HG03378 (cell line): ENCODE results near the gene SLC44A4.
"Not testable (repeated sequence)": the region's sequence is repeated elsewhere in the genome, so short reads cannot be mapped to it uniquely, and the experiment has no call there.

ENCODE experiments used
- ATAC-seq: cut with Tn5 transposase; IDR thresholded peaks from one replicate; pipeline ENCODE4 v1.9.1; 2021; ENCODE audit warnings: mild to moderate bottlenecking, moderate library complexity; ENCODE audit not compliant: unreplicated experiment

The SLC44A4 gene

DNA sequence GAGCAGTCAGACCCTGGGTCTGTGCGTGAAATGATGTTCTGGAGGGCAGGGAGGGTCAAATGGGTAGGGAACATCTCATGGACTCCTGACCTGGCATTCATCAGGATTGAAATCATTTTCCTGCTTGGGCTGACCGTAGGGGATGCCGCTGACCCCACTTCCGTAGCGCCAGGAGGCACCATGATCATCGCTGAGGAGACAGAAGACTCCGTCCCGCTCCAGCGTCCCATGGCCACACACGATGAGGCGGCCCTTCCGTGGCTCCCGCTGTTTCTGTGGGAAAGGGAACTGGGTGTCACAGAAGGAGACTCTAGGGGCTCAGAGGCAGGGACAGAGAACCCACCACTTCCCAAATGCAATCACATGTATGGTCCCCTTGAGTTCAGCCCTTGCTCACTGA lies 18.4 kb downstream of the SLC44A4 start:
- no peak for ATAC-seq

DNA sequence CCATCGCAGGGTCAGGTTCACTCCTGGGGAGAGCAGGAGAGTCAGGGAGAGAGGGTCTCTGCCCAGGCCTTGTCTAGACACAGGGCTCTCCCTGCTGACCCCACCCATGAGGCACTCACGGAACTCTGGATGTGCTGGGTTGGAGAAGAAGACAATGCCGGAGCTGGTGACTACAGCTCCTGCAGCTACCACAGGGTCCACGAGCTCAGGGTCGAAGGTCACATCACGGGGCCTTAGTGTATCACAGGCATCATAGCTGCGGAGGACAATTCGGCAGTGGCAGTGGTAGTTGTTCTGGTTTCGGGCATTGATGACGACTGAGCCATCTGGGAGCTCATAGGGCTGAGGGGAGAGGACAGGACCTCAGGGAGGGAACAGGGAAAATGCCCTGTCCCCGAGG lies 18.9 kb downstream of the SLC44A4 start:
- no peak for ATAC-seq

DNA sequence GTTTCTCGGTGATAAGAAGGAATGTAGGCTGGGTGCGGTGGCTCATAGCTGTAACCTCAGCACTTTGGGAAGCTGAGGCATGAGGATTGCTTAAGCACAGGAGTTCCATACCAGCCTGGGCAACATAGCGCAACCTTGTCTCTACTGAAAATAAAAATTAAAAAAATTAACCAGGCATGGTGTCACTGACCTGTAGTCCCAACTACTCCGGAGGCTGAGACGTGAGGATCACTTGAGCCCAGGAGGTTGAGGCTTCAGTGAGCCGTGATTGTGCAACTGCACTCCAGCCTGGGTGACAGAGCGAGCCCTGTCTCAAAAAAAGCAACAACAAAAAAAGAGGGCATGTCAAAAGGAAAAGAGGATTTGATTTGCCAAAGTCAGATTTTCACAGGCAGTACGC lies 20.1 kb downstream of the SLC44A4 start:
- no peak for ATAC-seq

DNA sequence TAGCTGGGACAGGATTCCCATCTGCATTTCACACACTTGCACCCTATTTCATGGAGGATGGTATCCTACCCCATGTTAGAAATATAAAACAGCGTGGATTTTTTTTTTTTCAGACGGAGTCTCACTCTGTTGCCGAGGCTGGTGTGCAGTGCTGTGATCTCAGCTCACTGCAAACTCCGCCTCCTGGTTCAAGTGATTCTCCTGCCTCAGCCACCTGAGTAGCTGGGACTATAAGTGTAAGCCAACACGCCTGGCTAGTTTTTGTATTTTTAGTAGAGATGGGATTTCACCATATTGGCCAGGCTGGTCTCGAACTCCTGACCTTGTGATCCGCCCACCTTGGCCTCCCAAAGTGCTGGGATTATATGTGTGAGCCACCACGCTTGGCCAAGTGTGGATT lies 21.0 kb downstream of the SLC44A4 start:
- ATAC-seq: not testable (repeated sequence)

DNA sequence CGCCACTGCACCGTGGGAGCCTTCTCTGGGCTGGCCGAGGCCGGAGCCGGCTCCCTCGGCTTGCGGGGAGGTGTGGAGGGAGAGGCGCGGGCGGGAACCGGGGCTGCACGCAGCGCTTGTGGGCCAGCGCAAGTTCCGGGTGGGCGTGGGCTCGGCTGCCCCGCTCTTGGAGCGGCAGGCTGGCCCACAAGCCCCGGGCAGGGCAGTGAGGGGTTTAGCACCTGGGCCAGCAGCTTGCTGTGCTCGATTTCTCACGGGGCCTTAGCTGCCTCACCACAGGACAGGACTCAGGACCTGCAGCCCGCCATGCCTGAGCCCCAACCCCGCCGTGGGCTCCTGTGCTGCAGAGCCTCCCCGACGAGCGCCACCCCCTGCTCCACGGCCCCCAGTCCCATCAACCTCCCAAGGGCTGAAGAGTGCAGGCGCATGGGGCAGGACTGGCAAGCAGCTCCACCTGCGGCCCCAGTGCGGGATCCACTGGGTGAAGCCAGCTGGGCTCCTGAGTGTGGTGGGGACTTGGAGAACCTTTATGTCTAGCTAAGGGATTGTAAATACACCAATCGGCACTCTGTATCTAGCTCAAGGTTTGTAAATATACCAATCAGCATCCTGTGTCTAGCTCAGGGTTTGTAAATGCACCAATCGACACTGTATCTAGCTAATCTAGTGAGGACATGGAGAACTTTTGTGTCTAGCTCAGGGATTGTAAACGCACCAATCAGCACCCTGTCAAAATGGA lies 26.6 kb downstream of the SLC44A4 start:
- not testable (repeated sequence) for ATAC-seq

DNA sequence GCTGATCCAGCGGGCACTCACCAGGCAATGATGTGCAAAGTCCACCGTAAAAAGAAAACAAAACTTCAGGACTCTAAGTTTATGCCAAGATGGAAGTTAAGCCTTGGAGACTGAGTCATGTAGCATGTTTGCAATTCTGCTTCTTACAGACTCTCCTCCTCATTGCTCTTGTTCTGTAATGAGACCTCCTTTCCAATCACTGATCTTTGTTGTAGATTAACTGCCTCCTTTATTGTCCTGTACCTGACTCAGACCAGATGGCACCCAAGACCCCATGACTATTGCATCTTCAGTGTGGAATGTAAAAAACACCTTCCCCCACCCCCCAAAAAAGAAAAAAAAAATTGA lies 27.3 kb downstream of the SLC44A4 start:
- ATAC-seq: no peak

DNA sequence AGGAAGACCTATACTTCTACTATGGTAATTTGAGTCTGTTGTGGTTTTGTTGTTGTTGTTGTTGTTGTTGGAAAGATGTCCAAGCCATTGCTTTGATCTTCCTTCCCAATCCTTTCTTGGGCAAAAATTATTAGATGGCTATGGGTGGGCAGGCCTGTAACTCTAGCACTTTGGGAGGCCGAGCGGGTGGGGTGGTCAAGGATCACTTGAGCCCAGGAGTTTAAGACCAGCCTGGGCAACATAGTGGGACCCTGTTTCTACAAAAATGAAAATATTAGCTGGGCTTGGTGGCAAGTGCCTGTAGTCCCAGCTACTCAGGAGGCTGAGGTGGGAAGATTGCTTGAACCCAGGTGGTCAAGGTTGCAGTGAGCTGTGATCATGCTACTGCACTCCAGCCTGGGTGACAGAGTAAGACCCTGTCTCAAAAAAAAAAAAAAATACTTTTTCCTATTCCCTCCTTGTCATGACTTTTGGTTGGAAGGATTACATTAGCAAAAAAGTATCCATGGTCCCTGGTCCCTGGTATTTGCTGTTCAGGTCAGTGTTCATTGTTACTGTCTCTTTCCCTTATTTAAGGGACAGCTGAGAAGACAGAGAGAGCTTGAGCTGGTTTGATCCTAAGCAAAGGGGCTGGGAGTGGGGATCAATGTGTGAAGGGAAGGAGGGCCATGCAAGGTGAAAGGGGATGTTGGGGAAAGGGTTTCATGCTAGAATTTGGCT lies 27.9 kb downstream of the SLC44A4 start:
- ATAC-seq: no peak

DNA sequence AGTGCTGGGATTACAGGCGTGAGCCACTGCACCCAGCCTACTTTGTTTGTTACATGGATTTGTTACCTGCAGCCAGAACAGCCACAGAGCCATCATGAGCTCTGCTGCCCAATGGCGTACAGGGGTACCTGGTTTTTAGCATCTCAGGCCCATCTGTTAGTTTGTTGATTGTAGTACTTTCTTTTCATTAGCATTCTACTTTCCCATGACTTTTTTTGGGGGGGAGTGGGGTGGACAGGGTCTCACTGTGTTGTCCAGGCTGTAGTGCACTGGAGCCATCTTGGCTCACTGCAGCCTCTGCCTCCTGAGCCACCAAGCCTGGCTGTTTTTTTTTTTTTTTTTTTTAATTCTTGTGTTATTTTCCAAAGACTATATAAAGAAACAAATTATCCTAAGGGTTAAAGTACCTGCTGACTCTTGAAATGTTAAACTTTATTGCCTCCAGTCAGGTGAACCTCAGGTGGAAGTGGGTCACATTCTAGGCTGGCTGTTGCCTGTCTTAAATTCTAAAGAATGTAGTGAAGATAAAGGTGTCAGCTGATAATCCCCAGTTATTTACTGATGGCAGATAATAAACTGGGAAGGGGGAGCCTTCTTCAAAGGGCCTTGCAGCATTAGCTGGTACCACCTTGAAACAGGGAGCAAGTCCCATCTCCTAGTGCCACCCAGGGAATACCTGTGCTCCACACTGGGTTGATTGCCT lies 31.4 kb downstream of the SLC44A4 start:
- no peak for ATAC-seq

DNA sequence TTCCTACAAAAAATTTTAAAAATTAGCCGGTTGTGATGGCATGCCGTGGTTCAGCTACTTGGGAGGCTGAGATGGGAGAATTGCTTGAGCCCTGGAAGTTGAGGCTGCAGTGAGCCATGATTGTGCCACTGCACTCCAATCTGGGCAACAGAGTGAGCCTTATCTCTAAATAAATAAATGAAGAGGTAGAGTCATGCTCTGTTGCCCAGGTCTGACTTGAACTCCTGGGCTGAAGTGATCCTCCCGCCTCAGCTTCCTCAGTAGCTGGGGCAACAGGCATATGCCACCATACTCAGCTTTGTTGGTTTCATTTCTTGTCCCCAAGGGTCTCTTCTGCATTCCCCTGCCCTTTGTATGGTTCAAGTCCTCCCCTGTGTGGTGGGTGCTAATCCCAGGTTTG lies 34.3 kb downstream of the SLC44A4 start:
- ATAC-seq: no peak

DNA sequence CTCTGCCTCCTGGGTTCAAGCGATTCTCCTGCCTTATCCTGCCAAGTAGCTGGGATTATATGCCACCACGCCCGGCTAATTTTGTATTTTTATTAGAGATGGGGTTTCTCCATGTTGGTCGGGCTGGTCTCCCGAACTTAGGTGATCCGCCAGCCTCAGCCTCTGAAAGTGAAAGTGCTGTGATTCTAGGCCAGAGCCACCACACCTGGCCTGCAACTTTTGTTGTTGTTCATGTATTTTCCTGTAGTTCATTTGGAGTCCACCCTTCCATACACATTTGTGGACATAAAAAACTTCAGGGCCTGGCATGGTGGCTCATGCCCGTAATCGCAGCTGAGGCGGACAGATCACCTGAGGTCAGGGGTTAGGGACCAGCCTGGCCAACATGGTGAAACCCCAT lies 36.7 kb downstream of the SLC44A4 start:
- ATAC-seq: no peak

DNA sequence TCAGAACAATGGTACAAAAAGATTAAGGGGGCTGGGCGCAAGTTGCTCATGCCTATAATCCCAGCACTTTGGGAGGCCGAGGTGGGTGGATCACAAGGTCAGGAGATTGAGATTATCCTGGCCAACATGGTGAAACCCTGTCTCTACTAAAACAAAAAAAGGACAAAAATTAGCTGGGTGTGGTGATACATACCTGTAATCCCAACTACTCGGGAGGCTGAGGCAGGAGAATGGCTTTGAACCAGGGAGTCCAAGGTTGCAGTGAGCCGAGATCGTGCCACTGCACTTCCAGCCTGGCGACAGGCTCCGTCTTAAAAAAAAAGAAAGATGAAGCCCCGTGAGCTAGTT lies 39.0 kb downstream of the SLC44A4 start:
- not testable (repeated sequence) for ATAC-seq

DNA sequence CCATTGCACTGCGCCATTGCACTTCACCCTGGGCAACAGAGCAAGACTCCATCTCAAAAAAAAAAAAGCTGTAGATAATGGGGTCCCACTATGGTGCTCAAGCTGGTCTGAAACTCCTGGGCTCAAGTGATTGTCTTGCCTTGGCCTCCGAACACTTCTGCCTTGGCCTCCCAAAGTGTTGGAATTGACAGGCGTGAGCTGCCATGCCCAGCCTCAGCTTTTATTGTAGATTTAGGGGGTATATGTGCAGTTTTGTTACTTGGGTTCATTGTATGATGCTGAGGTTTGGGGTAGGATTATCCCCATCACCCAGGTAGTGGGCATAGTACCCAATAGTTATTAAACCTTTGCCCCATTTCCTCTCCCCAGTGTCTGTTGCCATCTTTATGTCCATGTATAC lies 39.8 kb downstream of the SLC44A4 start:
- no peak for ATAC-seq

DNA sequence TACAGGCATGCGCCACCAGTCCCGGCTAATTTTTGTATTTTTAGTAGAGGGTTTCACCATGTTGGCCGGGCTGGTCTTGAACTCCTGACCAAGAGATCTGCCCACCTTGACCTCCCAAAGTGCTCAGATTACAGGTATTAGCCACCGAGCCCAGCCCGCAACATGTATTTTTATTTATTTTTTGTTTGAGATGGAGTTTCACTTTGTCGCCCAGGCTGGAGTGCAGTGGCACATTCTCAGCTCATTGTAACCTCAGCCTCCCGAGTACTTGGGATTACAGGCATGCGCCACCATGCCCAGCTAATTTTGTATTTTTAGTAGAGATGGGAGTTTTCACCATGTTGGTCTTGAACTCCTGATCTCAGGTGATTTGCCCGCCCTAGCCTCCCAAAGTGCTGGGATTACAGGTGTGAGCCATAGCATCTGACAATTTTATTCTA lies 40.7 kb downstream of the SLC44A4 start:
- not testable (repeated sequence) for ATAC-seq

DNA sequence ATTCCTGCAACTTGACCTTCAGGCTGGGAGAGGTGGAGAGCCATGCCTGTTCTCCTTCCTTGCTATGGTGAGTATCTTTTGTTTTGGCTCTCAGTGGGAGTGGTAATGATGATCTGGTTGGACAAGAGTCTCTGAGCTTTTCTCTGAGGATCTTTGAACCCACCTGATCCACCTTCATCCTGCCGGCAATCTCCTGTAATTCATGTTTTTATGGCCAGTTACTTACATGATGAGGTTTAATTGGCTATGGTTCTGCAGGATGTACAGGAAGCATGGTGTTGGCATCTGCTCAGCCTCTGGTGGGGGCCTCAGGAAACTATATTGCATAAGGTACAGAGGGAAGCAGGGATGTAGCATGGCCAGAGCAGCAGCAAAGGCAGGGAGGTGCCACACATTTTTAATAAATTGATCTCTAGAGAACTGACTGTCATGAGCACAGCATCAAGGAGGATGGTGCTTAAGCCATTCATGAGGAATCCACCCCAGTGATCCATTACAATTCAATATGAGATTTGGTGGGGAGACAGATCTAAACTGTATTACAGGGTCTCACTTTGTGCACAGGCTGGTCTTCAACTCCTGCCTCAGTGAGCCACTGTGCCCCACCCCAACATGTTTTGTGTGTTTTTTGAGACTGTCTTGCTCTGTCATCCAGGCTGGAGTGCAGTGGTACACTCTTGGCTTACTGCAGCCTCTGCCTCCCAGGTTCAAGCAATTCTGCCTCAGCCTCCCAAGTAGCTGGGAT lies 41.3 kb downstream of the SLC44A4 start:
- no peak for ATAC-seq

DNA sequence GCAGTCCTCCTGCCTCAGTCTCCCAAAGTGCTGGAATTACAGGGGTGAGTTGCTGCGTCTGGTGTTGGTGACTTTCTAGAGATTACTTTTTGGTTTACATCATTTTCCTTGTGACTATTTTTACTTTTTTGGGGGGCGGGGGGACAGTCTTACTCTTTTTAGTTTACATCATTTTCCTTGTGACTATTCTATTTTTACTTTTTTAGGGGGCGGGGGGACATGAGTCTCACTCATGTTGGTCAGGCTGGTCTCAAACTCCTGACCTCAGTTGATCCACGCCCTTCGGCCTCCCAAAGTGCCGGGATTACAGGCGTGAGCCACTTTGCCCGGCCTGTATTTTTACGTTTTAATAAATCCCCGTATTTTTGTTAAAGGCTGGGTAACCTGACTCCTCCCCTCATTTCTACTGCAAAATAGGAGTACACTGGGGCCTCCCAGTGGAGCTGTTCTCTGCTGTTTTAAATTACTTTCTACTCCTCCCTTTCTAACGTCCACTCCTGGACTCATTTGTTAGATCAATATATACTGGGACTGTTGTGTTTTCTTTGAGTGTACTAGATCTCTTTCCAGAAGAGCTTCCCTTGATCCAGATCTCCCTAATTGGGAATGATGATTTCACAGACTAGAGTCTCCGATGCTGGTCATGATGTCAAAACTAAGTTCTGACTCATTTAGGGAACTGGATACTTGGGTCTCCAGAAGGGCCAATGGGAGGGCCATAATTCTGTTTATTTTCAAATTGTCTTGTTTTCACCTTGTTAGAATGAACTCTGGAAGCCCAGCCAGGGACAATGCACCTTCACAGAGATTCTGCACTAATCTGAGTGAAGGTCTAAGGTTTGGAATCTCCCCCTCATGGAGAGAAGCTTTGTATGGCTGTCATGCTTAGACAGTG lies 42.1 kb downstream of the SLC44A4 start:
- ATAC-seq: no peak

DNA sequence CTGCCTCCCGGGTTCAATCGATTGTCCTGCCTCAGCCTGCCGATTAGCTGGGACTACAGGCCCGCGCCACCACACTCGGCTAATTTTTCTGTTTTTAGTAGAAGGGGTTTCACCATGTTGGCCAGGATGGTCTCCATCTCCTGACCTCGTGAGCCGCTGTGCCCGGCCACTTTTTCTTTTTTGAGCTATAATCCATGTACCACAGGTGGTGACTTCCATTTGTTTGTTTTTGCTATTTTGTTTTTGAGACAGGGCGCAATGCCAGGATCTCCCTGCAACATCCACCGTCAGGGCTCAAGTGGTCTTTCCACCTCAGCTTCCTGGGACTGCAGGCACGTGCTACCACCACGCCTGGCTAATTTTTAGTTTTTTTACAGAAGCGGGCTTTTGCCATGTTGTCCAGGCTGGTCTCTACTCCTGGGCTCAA lies 42.7 kb downstream of the SLC44A4 start:
- no peak for ATAC-seq

DNA sequence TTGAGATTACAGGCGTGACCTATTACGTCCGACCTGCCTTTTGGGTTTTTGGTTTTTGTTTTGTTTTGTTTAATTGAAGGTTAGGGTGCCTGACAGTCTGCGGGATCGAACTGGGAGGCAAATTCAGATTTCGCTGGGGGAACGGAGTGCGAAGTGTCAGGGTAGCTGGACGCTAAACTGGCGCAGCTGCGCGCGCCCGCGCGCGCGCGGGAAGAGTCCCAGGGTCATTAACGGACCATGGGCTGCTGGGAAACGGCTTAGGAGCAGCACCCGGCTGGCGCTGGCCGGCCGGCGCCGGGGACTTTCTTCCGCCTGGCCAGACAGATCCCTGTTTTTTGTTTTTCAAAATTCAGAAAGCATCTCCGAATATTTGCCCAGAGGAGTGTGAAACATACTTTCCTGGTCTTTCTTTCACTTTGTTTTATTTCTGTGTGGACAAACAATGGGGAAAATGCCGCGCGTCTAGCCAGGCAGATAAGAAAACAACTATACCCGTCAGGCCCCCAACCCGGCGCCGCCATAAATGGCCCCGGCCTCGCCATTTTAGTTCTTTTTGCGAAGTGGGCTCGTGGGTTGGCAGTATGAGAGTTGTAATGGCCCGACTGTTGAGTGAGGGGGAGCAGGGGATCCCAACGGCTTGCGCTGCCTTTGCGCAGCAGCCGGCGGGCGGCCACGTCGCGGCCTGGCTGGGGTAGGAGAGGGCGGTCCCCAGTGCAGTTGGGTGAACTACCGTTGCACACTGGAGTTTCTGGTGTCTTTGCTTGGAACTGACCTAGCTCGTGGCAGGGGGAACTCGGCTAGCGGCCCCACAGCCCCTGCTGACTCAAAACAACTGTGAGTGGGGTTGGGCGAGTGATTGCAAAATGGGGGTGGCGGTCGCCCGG lies 44.2 kb downstream of the SLC44A4 start:
- no peak for ATAC-seq

DNA sequence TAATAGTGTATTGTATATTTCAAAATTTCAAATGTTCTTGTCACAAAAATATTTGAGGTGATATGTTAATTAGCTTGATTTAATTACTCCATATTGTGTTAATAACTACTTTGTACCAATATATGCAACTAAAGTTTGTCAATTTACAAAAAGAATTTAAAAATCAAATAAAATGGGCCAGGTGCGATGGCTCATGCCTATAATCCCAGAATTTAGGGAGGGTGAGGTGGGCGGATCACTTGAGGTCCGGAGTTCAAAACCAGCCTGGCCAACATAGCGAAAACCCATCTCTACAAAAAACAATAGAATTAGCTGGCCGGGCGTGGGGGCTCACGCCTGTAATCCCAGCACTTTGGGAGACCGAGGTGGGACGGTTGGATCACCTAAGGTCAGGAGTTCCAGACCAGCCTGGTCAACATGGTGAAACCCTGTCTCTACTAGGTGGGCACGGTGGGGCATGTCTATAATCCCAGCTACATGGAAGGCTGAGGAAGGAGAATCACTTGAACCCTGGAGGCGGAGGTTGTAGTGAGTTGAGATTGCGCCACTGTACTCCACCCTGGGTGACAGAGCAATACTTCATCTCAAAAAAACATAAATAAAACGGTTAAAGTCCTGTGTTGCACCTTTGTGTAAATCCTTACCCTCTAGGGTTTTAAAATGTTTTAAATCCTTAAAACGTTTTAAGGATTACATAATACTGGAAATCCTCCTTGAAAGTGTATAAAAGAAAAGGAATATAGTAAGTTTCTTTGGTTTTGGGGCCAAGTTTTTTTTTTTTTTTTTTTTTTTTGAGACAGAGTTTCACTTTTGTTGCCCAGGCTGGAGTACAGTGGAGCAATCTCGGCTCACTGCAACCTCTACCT lies 47.2 kb downstream of the SLC44A4 start:
- no peak for ATAC-seq
